Karpas-422 (cell line): ENCODE measurements around the gene PGD. TPM values are rescaled to one million over a fixed set of nuclear protein-coding genes. Genes with fewer than 3 reads are reported as not detected.

Source experiments
- DNase-seq: peaks from one replicate; pipeline ENCODE4 v3.0.0-alpha.2; 2015
- H2AFZ ChIP-seq: fragments of 200-600 bp; sonication (generic); 2 replicates; pipeline ENCODE4 v1.6.1; 2014; ENCODE audit warnings: antibody characterized with exemption, low read length, mixed read lengths
- H3K27ac ChIP-seq: fragments of 200-600 bp; sonication (generic); 2 replicates; pipeline ENCODE4 v1.5.1; 2014; ENCODE audit warnings: mild to moderate bottlenecking, low read length, moderate library complexity
- H3K27me3 ChIP-seq: fragments of 200-600 bp; sonication (generic); 2 replicates; pipeline ENCODE4 v1.6.1; 2014; ENCODE audit warnings: low read length, mixed read lengths
- H3K36me3 ChIP-seq: fragments of 200-600 bp; sonication (generic); 2 replicates; pipeline ENCODE4 v1.6.1; 2014; ENCODE audit warnings: low read length, mixed read lengths; ENCODE audit not compliant: insufficient read depth
- H3K4me1 ChIP-seq: fragments of 200-600 bp; sonication (generic); 2 replicates; pipeline ENCODE4 v1.6.1; 2014; ENCODE audit warnings: mild to moderate bottlenecking, low read length, mixed read lengths
- H3K4me2 ChIP-seq: fragments of 200-600 bp; sonication (generic); 2 replicates; pipeline ENCODE4 v1.6.1; 2014; ENCODE audit warnings: low read length, low read depth, mild to moderate bottlenecking; ENCODE audit not compliant: poor library complexity, severe bottlenecking
- H3K4me3 ChIP-seq: fragments of 200-600 bp; sonication (generic); 2 replicates; pipeline ENCODE4 v1.5.1; 2014; ENCODE audit warnings: mild to moderate bottlenecking, antibody characterized with exemption, low read length, mixed read lengths
- H3K79me2 ChIP-seq: fragments of 200-600 bp; sonication (generic); 2 replicates; pipeline ENCODE4 v1.6.1; 2014; ENCODE audit warnings: mild to moderate bottlenecking, low read length, mixed read lengths
- H3K9ac ChIP-seq: fragments of 200-600 bp; sonication (generic); 2 replicates; pipeline ENCODE4 v1.6.0; 2014; ENCODE audit warnings: low read length
- H3K9me2 ChIP-seq: fragments of 200-600 bp; sonication (generic), shearing (Covaris generic); replicated peaks from 2 replicates; pipeline ENCODE4 v1.6.0; 2014; ENCODE audit warnings: mild to moderate bottlenecking, low read length, moderate library complexity; ENCODE audit not compliant: insufficient read depth
- H3K9me3 ChIP-seq: fragments of 300-700, 200-600 bp; sonication (generic); 2 replicates; pipeline ENCODE4 v1.6.1; 2014; ENCODE audit warnings: low read length, mixed read lengths
- H4K20me1 ChIP-seq: fragments of 200-600 bp; sonication (generic); 2 replicates; pipeline ENCODE4 v1.6.1; 2014; ENCODE audit warnings: mild to moderate bottlenecking, antibody characterized with exemption, low read length, low read depth; ENCODE audit not compliant: insufficient read depth
- total RNA-seq: library from RNA; depleted of rRNA; stranded (reverse); fragments of >200 nt; shearing (Covaris generic); gene quantifications from 2 replicates; pipeline ENCODE4 v1.2.3, GENCODE V29; 2014; ENCODE audit warnings: low replicate concordance

Gene PGD
- total RNA-seq, 1 experiment from 2014 or later, result 65.3 TPM

DNA sequence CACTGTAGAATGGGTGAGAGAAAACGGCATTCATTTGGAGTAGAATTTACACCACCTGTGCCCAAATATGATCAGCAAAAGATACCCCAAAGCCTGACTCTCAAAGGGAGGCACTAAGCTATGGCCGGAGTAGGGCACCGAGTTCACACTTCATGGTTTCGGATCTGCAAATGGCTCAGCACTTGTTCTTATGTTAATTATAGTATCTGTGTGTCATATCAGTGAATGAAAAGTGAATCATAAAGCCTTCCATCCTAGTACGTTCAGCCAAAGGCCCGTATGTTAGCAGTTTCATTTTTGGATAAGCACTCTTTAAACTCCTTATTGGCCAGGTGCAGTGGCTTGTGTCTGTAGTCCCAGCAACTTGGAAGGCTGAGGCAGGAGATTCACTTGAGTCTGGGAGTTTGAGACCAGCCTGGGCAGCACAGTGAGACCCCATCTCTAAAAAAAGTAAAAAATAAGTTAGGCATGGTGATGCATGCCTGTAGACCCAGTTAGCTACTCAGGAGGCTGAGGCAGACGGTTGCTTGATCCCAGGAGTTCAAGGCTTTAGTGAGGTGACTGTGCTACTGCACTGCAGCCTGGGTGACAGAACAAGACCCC lies 46.0 kb downstream of the PGD start:
- Histone ChIP-seq H2AFZ (no peak overlapping the region), H3K9ac (no peak overlapping the region)
- no peak for DNase-seq

DNA sequence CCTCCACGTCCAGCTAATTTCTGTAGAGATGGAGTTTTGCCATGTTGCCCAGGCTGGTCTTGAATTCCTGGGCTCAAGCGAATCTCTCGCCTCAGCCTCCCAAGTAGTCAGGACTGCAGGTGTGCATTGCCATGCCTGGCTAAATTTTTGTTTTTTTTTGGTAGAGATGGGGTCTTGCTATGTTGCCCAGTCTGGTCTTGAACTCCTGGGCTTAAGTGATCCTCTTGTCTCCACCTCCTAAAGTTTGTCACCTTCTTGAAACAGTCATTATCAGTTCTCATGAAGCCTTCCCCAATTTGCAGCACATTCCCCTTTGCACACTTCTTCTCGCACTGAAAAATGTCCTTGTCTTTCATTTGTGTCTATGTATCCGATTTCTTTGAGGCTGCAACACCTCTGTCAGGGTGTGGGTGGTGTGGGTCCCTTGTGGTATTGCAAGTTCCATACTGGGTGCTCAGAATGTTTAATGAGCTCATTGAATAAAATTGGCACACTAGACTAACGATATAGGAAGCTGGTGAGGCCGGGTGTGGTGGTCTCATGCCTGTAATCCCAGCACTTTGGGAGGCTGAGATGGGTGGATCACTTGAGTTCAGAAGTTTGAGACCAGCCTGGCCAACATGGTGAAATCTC lies 48.0 kb downstream of the PGD start:
- no peak for DNase-seq
- no peaks in the 10 kb centered on the region for H3K79me2 ChIP-seq

More for the DNA sequence above, 46.0 kb downstream of the PGD start:
- H3K36me3 ChIP-seq, result no peaks in the 10 kb centered on the region
- H3K4me1 ChIP-seq, result no peaks in the 10 kb centered on the region
- H3K79me2 ChIP-seq, result 0 out of 2 replicates have a peak, but pooled peaks cover 4% of the 10 kb centered on the region
- no peak overlapping the region for H3K4me2 ChIP-seq
- no peaks in the 10 kb centered on the region for H3K9me2 ChIP-seq
- no peak overlapping the region for H3K4me3 ChIP-seq
- H3K27me3 ChIP-seq, result no peaks in the 10 kb centered on the region
- no peaks in the 10 kb centered on the region for H4K20me1 ChIP-seq
- no peaks in the 10 kb centered on the region for H3K9me3 ChIP-seq
- H3K27ac ChIP-seq, result no peak overlapping the region

DNA sequence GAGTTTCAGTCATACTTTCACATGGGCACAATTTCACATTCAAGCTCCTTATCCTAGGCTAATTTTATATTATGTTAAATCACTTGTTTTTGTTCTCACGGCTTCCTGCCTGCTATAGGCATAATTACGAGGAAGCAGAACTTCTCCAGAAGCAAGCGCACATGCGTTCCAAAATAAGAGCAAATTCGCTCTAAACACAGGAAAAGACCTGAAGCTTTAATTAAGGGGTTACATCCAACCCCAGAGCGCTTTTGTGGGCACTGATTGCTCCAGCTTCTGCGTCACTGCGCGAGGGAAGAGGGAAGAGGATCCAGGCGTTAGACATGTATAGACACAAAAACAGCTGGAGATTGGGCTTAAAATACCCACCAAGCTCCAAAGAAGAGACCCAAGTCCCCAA lies 50.9 kb downstream of the PGD start, which contains the start of gene CORT:
Gene CORT (plus strand): TSS at position 281 of the 400 bp plus-strand sequence. CDS start 193 bp downstream, outside the sequence.
- DNase-seq, result no peak
- Histone ChIP-seq H3K9ac (no peak within 1 kb of the TSS), H3K27ac (no peak within 1 kb of the TSS), H4K20me1 (no peaks in the 10 kb centered on the region), H3K4me2 (no peak within 1 kb of the TSS), H3K79me2 (no peaks in the 10 kb centered on the region), H2AFZ (no peak within 1 kb of the TSS), H3K9me3 (no peaks in the 10 kb centered on the region), H3K36me3 (no peaks in the 10 kb centered on the region), H3K9me2 (no peaks in the 10 kb centered on the region), H3K27me3 (no peaks in the 10 kb centered on the region), H3K4me3 (no peak within 1 kb of the TSS), H3K4me1 (no peaks in the 10 kb centered on the region)

More for the DNA sequence above, 48.0 kb downstream of the PGD start:
- Histone ChIP-seq H3K4me3 (no peak overlapping the region), H2AFZ (no peak overlapping the region), H3K27me3 (no peaks in the 10 kb centered on the region), H3K4me1 (no peaks in the 10 kb centered on the region), H3K9ac (no peak overlapping the region), H3K4me2 (no peak overlapping the region), H3K36me3 (no peaks in the 10 kb centered on the region), H3K27ac (no peak overlapping the region), H4K20me1 (no peaks in the 10 kb centered on the region), H3K9me3 (no peaks in the 10 kb centered on the region), H3K9me2 (no peaks in the 10 kb centered on the region)

DNA sequence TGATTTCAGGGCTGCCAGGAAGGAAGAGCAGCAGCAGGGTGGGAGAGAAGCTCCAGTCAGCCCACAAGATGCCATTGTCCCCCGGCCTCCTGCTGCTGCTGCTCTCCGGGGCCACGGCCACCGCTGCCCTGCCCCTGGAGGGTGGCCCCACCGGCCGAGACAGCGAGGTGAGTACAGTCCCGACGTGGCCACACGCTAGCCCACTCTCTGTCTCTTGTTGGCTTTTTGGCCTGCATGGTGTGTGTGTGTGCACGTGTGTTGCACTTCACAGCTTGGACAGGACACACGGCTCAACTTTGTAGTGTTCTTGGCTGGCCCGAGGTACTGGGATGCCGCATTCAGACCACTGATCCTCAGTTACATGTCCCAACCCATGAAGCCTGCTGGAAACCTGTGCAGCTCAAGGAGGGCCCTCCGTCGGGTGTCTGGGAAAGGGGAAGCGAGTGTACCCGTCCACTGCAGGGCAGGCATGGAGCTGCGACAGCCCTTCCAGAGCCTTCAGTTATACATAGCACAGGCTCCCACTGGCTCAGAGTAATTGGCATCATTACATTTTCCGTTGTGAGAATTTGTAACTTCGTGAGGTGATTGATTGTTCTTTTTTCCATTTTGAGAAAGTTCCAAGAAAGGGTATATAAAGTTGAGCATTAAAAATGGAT lies 51.4 kb downstream of the PGD start:
- Histone ChIP-seq H3K4me1 (no peaks in the 10 kb centered on the region), H3K27me3 (no peaks in the 10 kb centered on the region), H3K9ac (no peak overlapping the region), H2AFZ (no peak overlapping the region), H4K20me1 (no peaks in the 10 kb centered on the region), H3K4me2 (no peak overlapping the region), H3K36me3 (no peaks in the 10 kb centered on the region), H3K27ac (no peak overlapping the region), H3K9me2 (no peaks in the 10 kb centered on the region), H3K4me3 (no peak overlapping the region), H3K79me2 (no peaks in the 10 kb centered on the region), H3K9me3 (no peaks in the 10 kb centered on the region)
- DNase-seq, result no peak

DNA sequence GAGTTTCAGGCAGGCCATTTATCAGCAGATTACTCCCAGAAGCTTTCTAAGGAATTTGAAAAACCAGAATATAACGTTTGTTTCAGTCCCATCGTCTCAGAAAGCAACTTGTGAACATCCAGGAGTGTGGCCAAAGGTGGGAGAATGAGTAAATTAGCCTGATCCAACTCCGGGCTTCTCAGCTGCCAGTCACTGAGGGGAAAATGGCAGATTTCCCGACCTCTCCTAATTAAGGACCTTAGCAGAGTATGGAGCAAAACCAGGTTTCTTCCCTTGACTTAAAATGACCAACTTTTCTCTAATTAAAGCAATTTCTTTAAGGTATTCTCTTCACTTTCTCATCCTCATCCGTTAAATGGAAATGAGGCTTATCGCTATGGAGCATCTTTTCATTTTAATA lies 52.0 kb downstream of the PGD start:
- Histone ChIP-seq H2AFZ (no peak overlapping the region), H3K36me3 (no peaks in the 10 kb centered on the region), H3K4me1 (no peaks in the 10 kb centered on the region), H3K4me2 (no peak overlapping the region), H3K4me3 (no peak overlapping the region), H3K9me2 (no peaks in the 10 kb centered on the region), H3K9ac (no peak overlapping the region), H3K27me3 (no peaks in the 10 kb centered on the region), H4K20me1 (no peaks in the 10 kb centered on the region), H3K9me3 (no peaks in the 10 kb centered on the region), H3K79me2 (no peaks in the 10 kb centered on the region), H3K27ac (no peak overlapping the region)
- no peak for DNase-seq

DNA sequence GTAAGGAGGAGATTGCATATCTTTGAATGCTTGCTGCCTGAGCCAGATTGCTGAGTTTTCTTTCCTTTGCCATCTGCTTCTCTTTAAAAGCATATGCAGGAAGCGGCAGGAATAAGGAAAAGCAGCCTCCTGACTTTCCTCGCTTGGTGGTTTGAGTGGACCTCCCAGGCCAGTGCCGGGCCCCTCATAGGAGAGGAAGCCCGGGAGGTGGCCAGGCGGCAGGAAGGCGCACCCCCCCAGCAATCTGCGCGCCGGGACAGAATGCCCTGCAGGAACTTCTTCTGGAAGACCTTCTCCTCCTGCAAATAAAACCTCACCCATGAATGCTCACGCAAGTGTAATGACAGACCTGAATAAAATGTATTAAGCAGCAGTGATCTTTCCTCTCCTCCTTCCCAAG lies 52.4 kb downstream of the PGD start:
- Histone ChIP-seq H3K27me3 (no peaks in the 10 kb centered on the region), H2AFZ (no peak overlapping the region), H4K20me1 (no peaks in the 10 kb centered on the region), H3K4me1 (no peaks in the 10 kb centered on the region), H3K9ac (no peak overlapping the region), H3K9me3 (no peaks in the 10 kb centered on the region), H3K36me3 (no peaks in the 10 kb centered on the region; the same call in 1 of the 2 replicates), H3K9me2 (no peaks in the 10 kb centered on the region), H3K4me3 (no peak overlapping the region), H3K27ac (no peak overlapping the region), H3K4me2 (no peak overlapping the region), H3K79me2 (no peaks in the 10 kb centered on the region)
- no peak for DNase-seq

DNA sequence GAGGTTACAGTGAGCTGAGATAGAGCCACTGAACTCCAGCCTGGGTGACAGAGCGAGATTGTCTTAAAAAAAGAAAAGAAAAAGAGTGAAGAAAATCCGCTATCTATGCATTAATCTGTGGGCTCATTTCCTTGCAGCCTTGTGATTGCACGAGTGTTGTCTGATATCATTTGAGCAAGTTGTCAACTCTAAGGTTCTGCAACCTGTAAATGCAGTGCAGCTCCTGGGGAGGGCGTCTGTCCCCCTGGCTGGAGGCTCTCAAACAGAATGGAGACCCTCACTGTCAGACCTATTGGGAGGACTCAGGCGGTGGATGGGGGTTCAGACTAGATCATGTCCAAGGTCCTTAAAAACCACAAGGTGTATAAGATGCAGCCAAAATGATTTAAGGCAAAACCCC lies 57.2 kb downstream of the PGD start:
- H4K20me1 ChIP-seq, result no peaks in the 10 kb centered on the region
- H2AFZ ChIP-seq, result no peak overlapping the region
- no peak overlapping the region for H3K4me2 ChIP-seq

DNA sequence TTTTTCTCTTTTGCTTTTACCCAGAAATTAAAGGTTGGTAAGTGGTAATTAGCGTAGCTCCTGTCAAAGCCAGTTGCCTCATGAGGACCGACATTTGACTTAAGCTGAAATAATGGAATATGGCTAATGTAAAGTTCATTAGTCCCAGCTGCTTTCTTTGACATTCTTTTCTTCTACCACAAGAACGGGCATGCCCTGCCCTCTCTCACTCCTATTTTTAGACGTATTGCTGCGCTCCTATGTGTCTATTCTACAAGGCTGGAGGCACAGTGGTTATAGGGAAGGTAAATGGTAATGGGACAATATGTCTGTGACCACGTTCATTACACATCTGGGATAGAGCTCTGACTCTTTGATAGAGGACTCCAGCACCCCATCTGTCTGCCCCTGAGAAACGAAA lies 57.8 kb downstream of the PGD start:
- Histone ChIP-seq H2AFZ (no peak overlapping the region), H3K9me2 (no peaks in the 10 kb centered on the region), H3K27ac (no peak overlapping the region), H3K36me3 (peaks cover 29% of the 10 kb centered on the region), H3K79me2 (no peaks in the 10 kb centered on the region), H3K4me2 (no peak overlapping the region), H4K20me1 (no peaks in the 10 kb centered on the region), H3K4me1 (no peaks in the 10 kb centered on the region), H3K27me3 (no peaks in the 10 kb centered on the region), H3K4me3 (no peak overlapping the region), H3K9ac (no peak overlapping the region), H3K9me3 (no peaks in the 10 kb centered on the region)
- DNase-seq, result no peak

More for the DNA sequence above, 57.2 kb downstream of the PGD start:
- H3K9me3 ChIP-seq, result no peaks in the 10 kb centered on the region
- no peaks in the 10 kb centered on the region for H3K79me2 ChIP-seq
- DNase-seq, result no peak
- no peaks in the 10 kb centered on the region for H3K27me3 ChIP-seq
- H3K9ac ChIP-seq, result no peak overlapping the region
- H3K4me3 ChIP-seq, result no peak overlapping the region
- no peaks in the 10 kb centered on the region for H3K9me2 ChIP-seq
- no peak overlapping the region for H3K27ac ChIP-seq
- peaks cover 24% of the 10 kb centered on the region for H3K36me3 ChIP-seq
- H3K4me1 ChIP-seq, result no peaks in the 10 kb centered on the region
